Omental fat pad (tissue), 4 donors: ENCODE results near the gene KICS2. TPM values are rescaled to one million over a fixed set of nuclear protein-coding genes. Genes with fewer than 3 reads are reported as not detected.

Experiments
- ATAC-seq: fragments of 150-250 bp; one replicate; pipeline ENCODE4 v1.9.1; 2016; ENCODE audit warnings: mild to moderate bottlenecking, moderate library complexity; ENCODE audit not compliant: low FRiP score
- DNase-seq: peaks from one replicate; pipeline ENCODE4 v3.0.0-alpha.2; 2019; ENCODE audit warnings: low spot score
- total RNA-seq, 4 donors: library from RNA; depleted of rRNA; stranded (reverse); fragments of >200 nt; gene quantifications; one replicate each; pipeline ENCODE4 v1.1.0, GENCODE V29; 2016
- TF ChIP-seq, protein P1 (sequence below), 3 donors: fragments of 450-650 bp; IDR thresholded peaks; one replicate each; pipeline ENCODE4 v1.5.1; 2016 to 2017; ENCODE audit warnings: antibody characterized with exemption in 3 of 3, mild to moderate bottlenecking in 3 of 3, moderate library complexity in 2 of 3

KICS2 gene
- 10 to 100 TPM in 2 of 4 donors, 1 to 10 TPM in 2; 8.8 to 15.9 (median 10.4) TPM for total RNA-seq

DNA sequence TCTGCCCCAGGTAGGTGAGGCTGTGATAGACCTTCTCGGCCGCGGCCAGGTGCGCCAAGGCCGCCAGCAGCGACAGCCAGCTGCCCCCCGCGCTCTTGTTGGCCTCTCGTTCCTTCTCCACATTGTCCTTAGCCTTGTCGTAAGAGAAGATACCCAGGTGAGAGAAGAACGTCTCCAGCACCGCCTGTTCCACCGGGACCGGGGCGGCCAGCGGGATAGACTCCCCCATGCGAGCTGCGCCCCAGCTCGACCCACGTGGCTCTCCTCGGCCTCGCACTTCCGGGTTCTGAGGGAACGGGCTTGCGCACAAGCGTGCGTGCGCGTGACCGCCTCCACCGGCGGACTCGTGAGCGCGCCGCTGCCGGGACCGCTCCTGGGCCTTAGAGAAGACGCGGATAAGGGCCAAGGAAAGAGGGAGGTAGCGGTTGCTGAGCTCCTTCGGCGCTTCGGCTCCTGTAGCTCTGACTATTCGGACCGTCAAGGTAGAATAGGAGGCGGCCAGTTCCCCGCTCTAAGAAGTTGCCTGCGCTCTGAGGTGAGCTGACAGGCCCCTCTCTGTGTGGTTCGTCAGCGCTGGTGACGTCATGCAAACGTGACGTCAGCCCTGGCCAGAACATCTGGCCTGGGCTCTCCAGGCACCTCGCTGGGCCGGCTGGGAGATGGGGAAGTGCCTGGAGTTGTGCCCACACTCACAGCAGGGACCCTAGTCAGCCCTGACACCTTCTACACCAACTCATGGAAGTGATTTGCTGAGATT is at the start of gene KICS2:
TSS of gene KICS2 (minus strand) at position 288 of the 757 bp plus-strand sequence. CDS start at position 229, 59 bp downstream.
- DNase-seq, result peak; percentile 96
- peak; percentile 99 for ATAC-seq

GRCh38 chr12:64270411-64270810 is 48.3 kb upstream of the KICS2 start:
- TF ChIP-seq, protein P1, sequence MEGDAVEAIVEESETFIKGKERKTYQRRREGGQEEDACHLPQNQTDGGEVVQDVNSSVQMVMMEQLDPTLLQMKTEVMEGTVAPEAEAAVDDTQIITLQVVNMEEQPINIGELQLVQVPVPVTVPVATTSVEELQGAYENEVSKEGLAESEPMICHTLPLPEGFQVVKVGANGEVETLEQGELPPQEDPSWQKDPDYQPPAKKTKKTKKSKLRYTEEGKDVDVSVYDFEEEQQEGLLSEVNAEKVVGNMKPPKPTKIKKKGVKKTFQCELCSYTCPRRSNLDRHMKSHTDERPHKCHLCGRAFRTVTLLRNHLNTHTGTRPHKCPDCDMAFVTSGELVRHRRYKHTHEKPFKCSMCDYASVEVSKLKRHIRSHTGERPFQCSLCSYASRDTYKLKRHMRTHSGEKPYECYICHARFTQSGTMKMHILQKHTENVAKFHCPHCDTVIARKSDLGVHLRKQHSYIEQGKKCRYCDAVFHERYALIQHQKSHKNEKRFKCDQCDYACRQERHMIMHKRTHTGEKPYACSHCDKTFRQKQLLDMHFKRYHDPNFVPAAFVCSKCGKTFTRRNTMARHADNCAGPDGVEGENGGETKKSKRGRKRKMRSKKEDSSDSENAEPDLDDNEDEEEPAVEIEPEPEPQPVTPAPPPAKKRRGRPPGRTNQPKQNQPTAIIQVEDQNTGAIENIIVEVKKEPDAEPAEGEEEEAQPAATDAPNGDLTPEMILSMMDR (IDR thresholded peaks at IDR 0.05), result no peak
- DNase-seq (no peak), ATAC-seq (no peak)

More for the DNA sequence above, at the start of gene KICS2:
- TF ChIP-seq, protein P1 (IDR thresholded peaks at IDR 0.05), result no peak

DNA sequence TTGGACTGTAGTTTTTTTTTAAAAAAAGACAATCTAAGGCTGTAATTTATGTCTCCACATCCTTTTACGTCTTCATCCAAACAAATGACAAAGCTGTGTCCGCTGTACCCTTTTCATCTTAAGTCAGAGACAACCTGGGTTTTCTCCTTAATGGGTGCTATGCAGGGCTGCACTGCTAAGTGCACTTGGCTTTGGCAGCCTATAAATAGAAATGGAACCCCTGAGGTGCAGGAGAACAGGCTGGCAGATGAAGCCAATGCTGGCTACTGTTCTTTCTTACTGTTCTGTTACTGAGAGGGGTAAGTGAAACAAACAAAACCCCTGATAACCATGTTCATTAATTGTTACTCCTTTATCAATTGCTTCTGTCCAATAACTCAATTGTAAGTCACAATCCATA is 47.1 kb upstream of the KICS2 start:
- TF ChIP-seq, protein P1 (IDR thresholded peaks at IDR 0.05), result no peak
- ATAC-seq, result no peak

DNA sequence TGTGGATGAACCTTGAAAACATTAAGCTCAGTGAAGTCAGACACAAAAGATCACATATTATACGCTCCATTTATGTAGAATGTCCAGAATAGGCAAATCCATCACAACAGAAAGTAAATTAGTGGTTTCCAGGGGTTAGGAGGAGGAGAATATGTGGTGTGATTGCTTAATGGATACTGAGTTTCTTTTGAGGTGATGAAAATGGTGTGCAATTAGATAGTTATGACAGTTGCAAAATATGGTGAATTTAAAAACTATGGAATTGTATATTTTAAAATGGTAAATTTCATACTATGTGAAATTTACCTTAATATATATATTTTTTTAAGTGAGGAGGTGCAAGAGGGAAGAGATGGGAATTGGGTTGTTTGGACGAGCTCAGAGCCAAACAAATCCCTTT is 46.3 kb upstream of the KICS2 start:
- ATAC-seq, result no peak
- DNase-seq, result no peak
- TF ChIP-seq, protein P1 (IDR thresholded peaks at IDR 0.05), result no peak

More for the DNA sequence above, 47.1 kb upstream of the KICS2 start:
- DNase-seq, result no peak

- no peak for DNase-seq
- ATAC-seq, result no peak
- TF ChIP-seq, protein P1 (IDR thresholded peaks at IDR 0.05), result no peak
Observed at GRCh38 chr12:64265839-64266238, 43.7 kb upstream of the KICS2 start.

GRCh38 chr12:64261813-64262212 is 39.7 kb upstream of the KICS2 start:
- TF ChIP-seq, protein P1 (IDR thresholded peaks at IDR 0.05), result no peak
- no peak for DNase-seq
- ATAC-seq, result no peak

DNA sequence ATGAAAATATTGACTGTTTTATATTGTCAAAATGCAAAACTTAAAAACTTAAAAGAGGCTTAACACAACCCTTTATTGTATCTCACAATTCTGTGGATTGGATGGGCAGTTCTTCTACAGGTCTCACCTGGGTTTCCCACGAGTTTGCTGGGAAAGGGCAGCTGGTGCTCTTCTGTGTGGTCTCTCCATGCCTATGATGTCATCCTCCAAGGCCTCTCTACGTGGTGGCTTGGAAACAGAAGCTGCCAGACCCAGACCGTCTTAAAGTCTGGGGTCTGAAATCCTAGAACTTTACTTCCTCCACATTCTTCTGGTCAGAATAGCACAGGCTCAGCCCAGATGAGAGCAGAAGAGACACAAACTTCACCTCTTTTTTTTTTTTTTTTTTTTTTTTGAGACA is 36.5 kb upstream of the KICS2 start:
- TF ChIP-seq, protein P1 (IDR thresholded peaks at IDR 0.05), result no peak
- ATAC-seq, result no peak
- DNase-seq, result no peak
